GM23338 (cell line): Measurements from ENCODE around the gene XPNPEP1. TPM values are rescaled to one million over a fixed set of nuclear protein-coding genes. Genes with fewer than 3 reads are reported as not detected.

Experiments used
- polyA plus RNA-seq: library from polyadenylated mRNA; unstranded; fragments of >200 nt; fragmentation: Nextera tagmentation; extraction: Ambion mirVana; gene quantifications from 2 replicates; pipeline ENCODE4 v1.2.1, GENCODE V29; 2016
- small RNA-seq: library from RNA; depleted of rRNA; stranded (forward); fragments of <200 nt; gene quantifications from one replicate; pipeline ENCODE3, GENCODE V24; 2014; ENCODE audit warnings: low replicate concordance
- total RNA-seq: library from RNA; depleted of rRNA; stranded (reverse); fragments of >200 nt; shearing (Covaris generic); gene quantifications from 2 replicates; pipeline ENCODE4 v1.2.3, GENCODE V29; 2014; rRNA removed

The XPNPEP1 gene
- total and polyA plus RNA-seq, 2 experiments from 2014 or later: 17.5 to 55.8 TPM

Small RNAs within 50 kb of the gene (small RNA-seq; reads per million reads assigned to genes)
- not detected for gene RNU4-5P

Other genes starting within 250 kb of the XPNPEP1 start
- gene ADD3, start 84.5 kb upstream of the XPNPEP1 start, total RNA-seq: 75.1 and 767 TPM in 2 replicates
- 57.0 and 68.5 TPM in 2 replicates for gene ADD3, start 84.5 kb upstream of the XPNPEP1 start, polyA plus RNA-seq